ENCODE results near the gene KIAA1328. TPM values are rescaled to one million over a fixed set of nuclear protein-coding genes. Genes with fewer than 3 reads are reported as not detected.

The KIAA1328 gene
- total and polyA plus RNA-seq, 4 donors, result 2.0 to 21.1 (median 12.8) TPM

DNA sequence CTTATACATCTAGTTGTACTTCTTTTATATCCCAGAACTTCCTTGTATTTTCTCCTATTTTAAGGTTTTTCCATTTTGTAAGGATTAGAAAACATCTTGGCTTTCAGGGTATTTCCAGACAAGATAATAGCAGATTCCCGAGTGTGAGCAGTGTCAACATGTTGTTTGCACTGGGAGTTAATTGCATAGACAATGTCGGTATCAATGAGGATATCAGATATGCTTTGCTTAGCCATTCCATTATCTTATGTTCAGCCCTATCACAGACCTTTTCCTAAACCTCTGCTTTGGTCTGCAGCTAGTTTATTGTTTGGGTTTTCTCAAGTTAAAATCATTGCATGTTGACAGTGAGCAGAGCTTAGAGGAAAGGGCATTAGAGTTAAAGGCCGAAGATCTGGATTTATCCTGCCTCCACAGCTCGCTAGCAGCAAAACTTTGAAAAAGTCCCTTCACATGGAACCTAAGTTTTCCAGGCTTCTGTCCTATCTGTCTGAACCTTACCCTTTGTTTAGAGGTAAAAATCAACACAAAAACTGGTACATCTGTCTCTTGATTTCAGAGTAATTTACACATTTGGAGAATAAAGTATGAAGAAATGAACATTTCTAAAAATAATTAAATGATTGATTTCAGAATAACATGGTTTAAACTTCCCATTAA, 355.4 kb downstream of the KIAA1328 start:
- Histone ChIP-seq H3K9me3 (ENCODE audit: control insufficient read depth, low read length) (no peaks in the 10 kb centered on the region), H3K4me3 (ENCODE audit: low read length in 2 of 2) (no peak overlapping the region), H3K4me1 (ENCODE audit: control insufficient read depth in 1 of 2, insufficient read depth in 2 of 2, low read length in 2 of 2) (no peaks in the 10 kb centered on the region), H3K36me3 (ENCODE audit: control insufficient read depth in 1 of 2, insufficient read depth in 2 of 2, low read length in 1 of 2) (no peaks in the 10 kb centered on the region), H3K27me3 (ENCODE audit: control insufficient read depth in 1 of 2, insufficient read depth in 2 of 2, low read length in 1 of 2) (no peaks in the 10 kb centered on the region), H3K27ac (ENCODE audit: low read depth in 1 of 2, low read length in 2 of 2) (no peak overlapping the region)
- WGBS, 2 donors, result 88 to 94% methylated on average over 4 of the region's 4 CpGs
- intact Hi-C loops (cut with DNase I), result no loop called here
- DNase-seq (no peak), ATAC-seq (ENCODE audit: low FRiP score) (no peak)

- 93 to 95% methylated on average over 4 of the region's 4 CpGs for whole genome bisulfite sequencing, 2 donors
- no peaks in the 10 kb centered on the region for H3K4me1 ChIP-seq (ENCODE audit: control insufficient read depth in 1 of 2, insufficient read depth in 2 of 2, low read length in 2 of 2)
- no peak for ATAC-seq (ENCODE audit: low FRiP score)
- no peak for DNase-seq
- no peak overlapping the region for H3K27ac ChIP-seq (ENCODE audit: low read depth in 1 of 2, low read length in 2 of 2)
- no peaks in the 10 kb centered on the region for H3K36me3 ChIP-seq (ENCODE audit: control insufficient read depth in 1 of 2, insufficient read depth in 2 of 2, low read length in 1 of 2)
- H3K4me3 ChIP-seq (ENCODE audit: low read length in 2 of 2), result no peak overlapping the region
- no peaks in the 10 kb centered on the region for H3K27me3 ChIP-seq (ENCODE audit: control insufficient read depth in 1 of 2, insufficient read depth in 2 of 2, low read length in 1 of 2)
- intact Hi-C loops (cut with DNase I), result no loop called here
- H3K9me3 ChIP-seq (ENCODE audit: control insufficient read depth, low read length), result no peaks in the 10 kb centered on the region
Measured at GRCh38 chr18:37188016-37188791, 359.3 kb downstream of the KIAA1328 start.

DNA sequence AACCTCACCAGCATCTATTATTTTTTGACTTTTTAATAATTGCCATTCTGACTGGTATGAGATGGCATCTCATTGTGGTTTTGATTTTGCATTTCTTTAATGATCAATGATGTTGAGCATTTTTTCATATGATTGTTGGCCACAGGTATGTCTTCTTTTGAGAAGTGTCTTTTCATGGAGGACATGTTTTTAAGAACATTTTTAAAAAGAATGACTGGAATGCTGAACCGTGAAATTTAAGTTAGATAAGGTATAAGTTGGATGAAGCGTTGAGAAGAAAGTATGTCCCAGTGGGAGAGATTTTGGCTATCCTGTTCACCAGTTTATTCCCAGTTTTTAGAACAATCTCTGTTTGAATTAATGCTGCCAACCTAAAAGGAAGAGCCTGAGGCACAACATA, 370.8 kb downstream of the KIAA1328 start:
- intact Hi-C loops (cut with DNase I), result no loop called here
- Histone ChIP-seq H3K27ac (ENCODE audit: low read depth in 1 of 2, low read length in 2 of 2) (no peak overlapping the region), H3K36me3 (ENCODE audit: control insufficient read depth in 1 of 2, insufficient read depth in 2 of 2, low read length in 1 of 2) (no peaks in the 10 kb centered on the region), H3K4me1 (ENCODE audit: control insufficient read depth in 1 of 2, insufficient read depth in 2 of 2, low read length in 2 of 2) (no peaks in the 10 kb centered on the region), H3K4me3 (ENCODE audit: low read length in 2 of 2) (no peak overlapping the region), H3K27me3 (ENCODE audit: control insufficient read depth in 1 of 2, insufficient read depth in 2 of 2, low read length in 1 of 2) (no peaks in the 10 kb centered on the region), H3K9me3 (ENCODE audit: control insufficient read depth, low read length) (peaks cover 1% of the 10 kb centered on the region)
- 57 to 65% methylated on average over 2 of the region's 2 CpGs for WGBS, 2 donors
- ATAC-seq (ENCODE audit: low FRiP score) (no peak), DNase-seq (no peak)

DNA sequence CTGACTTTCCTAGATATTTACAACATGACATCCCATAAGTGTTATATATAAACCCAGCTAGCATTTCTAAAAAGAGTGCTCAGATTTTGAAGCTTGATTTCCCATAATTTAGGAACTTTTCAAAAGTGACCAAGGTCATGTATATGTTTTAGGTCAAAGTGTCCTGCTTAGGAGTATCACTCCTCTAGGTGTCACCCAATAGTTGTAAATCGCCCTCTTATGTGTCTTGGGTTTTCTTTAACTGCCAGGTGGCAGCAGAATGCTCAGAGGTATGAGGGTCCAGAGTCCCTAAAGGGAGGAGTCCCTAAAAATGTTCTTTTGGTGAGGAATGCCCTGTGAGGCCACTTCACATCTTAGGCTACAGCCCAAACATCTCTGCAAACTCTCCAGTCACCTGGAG, 378.4 kb downstream of the KIAA1328 start:
- Histone ChIP-seq H3K36me3 (ENCODE audit: control insufficient read depth in 1 of 2, insufficient read depth in 2 of 2, low read length in 1 of 2) (no peaks in the 10 kb centered on the region), H3K4me3 (ENCODE audit: low read length in 2 of 2) (no peak overlapping the region), H3K27ac (ENCODE audit: low read depth in 1 of 2, low read length in 2 of 2) (no peak overlapping the region), H3K4me1 (ENCODE audit: control insufficient read depth in 1 of 2, insufficient read depth in 2 of 2, low read length in 2 of 2) (no peaks in the 10 kb centered on the region), H3K27me3 (ENCODE audit: control insufficient read depth in 1 of 2, insufficient read depth in 2 of 2, low read length in 1 of 2) (no peaks in the 10 kb centered on the region), H3K9me3 (ENCODE audit: control insufficient read depth, low read length) (peaks cover 1% of the 10 kb centered on the region)
- ATAC-seq (ENCODE audit: low FRiP score) (no peak), DNase-seq (no peak)
- WGBS, 2 donors, result 87 to 90% methylated on average over 1 of the region's 1 CpG
- intact Hi-C loops (cut with DNase I), result no loop called here

DNA sequence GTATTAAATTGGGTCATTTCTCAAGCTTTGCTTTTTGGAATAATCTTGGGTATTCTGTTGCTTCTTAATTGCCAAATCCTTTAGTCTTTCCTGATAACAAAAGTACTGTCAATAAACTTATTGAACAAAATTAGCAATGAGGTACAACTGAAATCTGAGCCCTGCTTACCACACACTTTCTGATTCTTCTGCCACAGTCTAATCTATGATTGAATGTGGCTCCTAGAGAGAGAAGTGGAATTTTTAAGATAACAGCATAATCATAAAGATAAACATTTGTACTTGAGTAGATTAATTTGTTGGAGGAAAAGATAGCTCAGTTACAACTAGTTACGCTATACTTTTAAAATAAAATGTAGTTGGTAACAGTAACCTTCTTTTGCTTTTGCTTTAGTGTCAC, 381.9 kb downstream of the KIAA1328 start:
- ATAC-seq (ENCODE audit: low FRiP score), result no peak
- intact Hi-C loops (cut with DNase I), result no loop called here
- WGBS, 2 donors, result 13 to 60% methylated on average over 1 of the region's 1 CpG

GRCh38 chr18:37218022-37218590, 389.2 kb downstream of the KIAA1328 start:
- no peak overlapping the region for H3K4me3 ChIP-seq (ENCODE audit: low read length in 2 of 2)
- intact Hi-C loops (cut with DNase I), result no loop called here
- DNase-seq (no peak), ATAC-seq (ENCODE audit: low FRiP score) (no peak)
- H3K4me1 ChIP-seq (ENCODE audit: control insufficient read depth in 1 of 2, insufficient read depth in 2 of 2, low read length in 2 of 2), result no peaks in the 10 kb centered on the region
- H3K27me3 ChIP-seq (ENCODE audit: control insufficient read depth in 1 of 2, insufficient read depth in 2 of 2, low read length in 1 of 2), result no peaks in the 10 kb centered on the region
- no peaks in the 10 kb centered on the region for H3K9me3 ChIP-seq (ENCODE audit: control insufficient read depth, low read length)
- no peaks in the 10 kb centered on the region for H3K36me3 ChIP-seq (ENCODE audit: control insufficient read depth in 1 of 2, insufficient read depth in 2 of 2, low read length in 1 of 2)
- 45 to 71% methylated on average over 2 of the region's 2 CpGs for WGBS, 2 donors
- no peak overlapping the region for H3K27ac ChIP-seq (ENCODE audit: low read depth in 1 of 2, low read length in 2 of 2)

More for the DNA sequence above, 381.9 kb downstream of the KIAA1328 start:
- no peak for DNase-seq
- H3K27ac ChIP-seq (ENCODE audit: low read depth in 1 of 2, low read length in 2 of 2), result no peak overlapping the region
- no peaks in the 10 kb centered on the region for H3K9me3 ChIP-seq (ENCODE audit: control insufficient read depth, low read length)
- no peaks in the 10 kb centered on the region for H3K4me1 ChIP-seq (ENCODE audit: control insufficient read depth in 1 of 2, insufficient read depth in 2 of 2, low read length in 2 of 2)
- no peaks in the 10 kb centered on the region for H3K36me3 ChIP-seq (ENCODE audit: control insufficient read depth in 1 of 2, insufficient read depth in 2 of 2, low read length in 1 of 2)
- H3K27me3 ChIP-seq (ENCODE audit: control insufficient read depth in 1 of 2, insufficient read depth in 2 of 2, low read length in 1 of 2), result no peaks in the 10 kb centered on the region
- no peak overlapping the region for H3K4me3 ChIP-seq (ENCODE audit: low read length in 2 of 2)

GRCh38 chr18:37219257-37219656, 390.3 kb downstream of the KIAA1328 start:
- ATAC-seq (ENCODE audit: low FRiP score) (no peak), DNase-seq (no peak)
- H3K4me3 ChIP-seq (ENCODE audit: low read length in 2 of 2), result no peak overlapping the region
- H3K27ac ChIP-seq (ENCODE audit: low read depth in 1 of 2, low read length in 2 of 2), result no peak overlapping the region
- no peaks in the 10 kb centered on the region for H3K27me3 ChIP-seq (ENCODE audit: control insufficient read depth in 1 of 2, insufficient read depth in 2 of 2, low read length in 1 of 2)
- no peaks in the 10 kb centered on the region for H3K9me3 ChIP-seq (ENCODE audit: control insufficient read depth, low read length)
- intact Hi-C loops (cut with DNase I), result no loop called here
- 77 to 78% methylated on average over 7 of the region's 7 CpGs for WGBS, 2 donors
- H3K36me3 ChIP-seq (ENCODE audit: control insufficient read depth in 1 of 2, insufficient read depth in 2 of 2, low read length in 1 of 2), result no peaks in the 10 kb centered on the region
- no peaks in the 10 kb centered on the region for H3K4me1 ChIP-seq (ENCODE audit: control insufficient read depth in 1 of 2, insufficient read depth in 2 of 2, low read length in 2 of 2)

- intact Hi-C loops (cut with DNase I), result no loop called here
- Histone ChIP-seq H3K4me3 (ENCODE audit: low read length in 2 of 2) (no peak overlapping the region), H3K27me3 (ENCODE audit: control insufficient read depth in 1 of 2, insufficient read depth in 2 of 2, low read length in 1 of 2) (no peaks in the 10 kb centered on the region), H3K27ac (ENCODE audit: low read depth in 1 of 2, low read length in 2 of 2) (no peak overlapping the region), H3K36me3 (ENCODE audit: control insufficient read depth in 1 of 2, insufficient read depth in 2 of 2, low read length in 1 of 2) (peaks cover 0 to 2% of the 10 kb centered on the region in 2 donors), H3K9me3 (ENCODE audit: control insufficient read depth, low read length) (no peaks in the 10 kb centered on the region), H3K4me1 (ENCODE audit: control insufficient read depth in 1 of 2, insufficient read depth in 2 of 2, low read length in 2 of 2) (no peaks in the 10 kb centered on the region)
- WGBS, 2 donors, result 65 to 66% methylated on average over 4 of the region's 4 CpGs
- DNase-seq, result peak; percentile 54 to 84
- ATAC-seq (ENCODE audit: low FRiP score), result no peak
Measured at GRCh38 chr18:37222354-37222998, 393.5 kb downstream of the KIAA1328 start.
